Neuronal stem cell (in vitro differentiated cells): ENCODE results near the gene ZNRF1.

ENCODE experiments used
- DNase-seq: peaks from one replicate; pipeline ENCODE4 v3.0.0-alpha.2; 2013; ENCODE audit warnings: low spot score
- H2AFZ ChIP-seq: one replicate; pipeline ENCODE4 v1.6.1; 2013; ENCODE audit warnings: mild to moderate bottlenecking, low read length, inconsistent platforms
- H2AK5ac ChIP-seq: 2 replicates; pipeline ENCODE4 v1.6.1; 2013; ENCODE audit warnings: low read depth, mild to moderate bottlenecking, inconsistent platforms, low read length, moderate library complexity, mixed read lengths
- H2BK120ac ChIP-seq: 2 replicates; pipeline ENCODE4 v1.6.1; 2013; ENCODE audit warnings: low read depth, mild to moderate bottlenecking, inconsistent platforms, low read length, moderate library complexity, mixed read lengths
- H2BK12ac ChIP-seq: one replicate; pipeline ENCODE4 v1.6.1; 2013; ENCODE audit warnings: low read length, inconsistent platforms
- H2BK15ac ChIP-seq: 2 replicates; pipeline ENCODE4 v1.6.1; 2013; ENCODE audit warnings: mild to moderate bottlenecking, low read length, inconsistent platforms, mixed read lengths
- H2BK5ac ChIP-seq: one replicate; pipeline ENCODE4 v1.6.1; 2013; ENCODE audit warnings: inconsistent platforms, mild to moderate bottlenecking, low read length, moderate library complexity
- H3K14ac ChIP-seq: one replicate; pipeline ENCODE4 v1.6.1; 2013; ENCODE audit warnings: low read length, inconsistent platforms
- H3K18ac ChIP-seq: 2 replicates; pipeline ENCODE4 v1.6.1; 2013; ENCODE audit warnings: low read length, inconsistent platforms
- H3K23ac ChIP-seq: 2 replicates; pipeline ENCODE4 v1.6.1; 2013; ENCODE audit warnings: low read depth, mild to moderate bottlenecking, mixed read lengths, low read length, inconsistent platforms; ENCODE audit not compliant: poor library complexity
- H3K27ac ChIP-seq: replicated peaks from 3 replicates; pipeline ENCODE4 v1.5.1; 2013; ENCODE audit warnings: low read length, inconsistent platforms
- H3K27me3 ChIP-seq, 3 experiments: 2 replicates each; pipeline ENCODE4 v1.6.1; 2013; ENCODE audit warnings: low read length in 3 of 3, mild to moderate bottlenecking in 2 of 3, inconsistent platforms in 1 of 3, low read depth in 1 of 3, mixed read lengths in 1 of 3, moderate library complexity in 1 of 3; ENCODE audit not compliant: control insufficient read depth in 3 of 3, insufficient read depth in 3 of 3
- H3K36me3 ChIP-seq, 2 donors: replicated peaks in 1 of 2; 2 replicates each; pipeline ENCODE4 v1.6.1; 2013; ENCODE audit warnings: low read length in 2 of 2; ENCODE audit not compliant: control insufficient read depth in 2 of 2, insufficient read depth in 2 of 2
- H3K4ac ChIP-seq: 2 replicates; pipeline ENCODE4 v1.6.1; 2013; ENCODE audit warnings: inconsistent platforms, mild to moderate bottlenecking, low read length, moderate library complexity
- H3K4me1 ChIP-seq, 2 donors: 1 replicate in 1 of 2; 2 replicates in 1 of 2; pipeline ENCODE4 v1.6.1; 2013; ENCODE audit warnings: low read length in 2 of 2, low read depth in 1 of 2; ENCODE audit not compliant: control insufficient read depth in 2 of 2, insufficient read depth in 1 of 2
- H3K4me2 ChIP-seq: one replicate; pipeline ENCODE4 v1.6.1; 2013; ENCODE audit warnings: mild to moderate bottlenecking, low read length, inconsistent platforms; ENCODE audit not compliant: insufficient read depth, poor library complexity, severe bottlenecking
- H3K4me3 ChIP-seq, 2 donors: 2 replicates each; pipeline ENCODE4 v1.5.1; 2013; ENCODE audit warnings: low read length in 2 of 2, mild to moderate bottlenecking in 2 of 2, inconsistent platforms in 1 of 2, moderate library complexity in 1 of 2
- H3K79me1 ChIP-seq: one replicate; pipeline ENCODE4 v1.6.1; 2013; ENCODE audit warnings: low read depth, mild to moderate bottlenecking, inconsistent platforms, low read length, moderate library complexity
- H3K9ac ChIP-seq: one replicate; pipeline ENCODE4 v1.6.1; 2013; ENCODE audit warnings: mild to moderate bottlenecking, low read depth, low read length, inconsistent platforms; ENCODE audit not compliant: poor library complexity
- H3K9me3 ChIP-seq, 2 donors: replicated peaks in 1 of 2; 2 replicates each; pipeline versions ENCODE3 to v1.6.1; 2013; ENCODE audit warnings: low read length in 2 of 2, mild to moderate bottlenecking in 2 of 2, inconsistent platforms in 1 of 2, low read depth in 1 of 2, mixed read lengths in 1 of 2, moderate library complexity in 1 of 2; ENCODE audit not compliant: control insufficient read depth in 2 of 2, insufficient read depth in 1 of 2
- H4K8ac ChIP-seq: one replicate; pipeline ENCODE4 v1.6.1; 2013; ENCODE audit warnings: low read depth, mild to moderate bottlenecking, inconsistent platforms, low read length, moderate library complexity
- H4K91ac ChIP-seq: one replicate; pipeline ENCODE4 v1.6.1; 2013; ENCODE audit warnings: low read length, low read depth, mild to moderate bottlenecking, inconsistent platforms; ENCODE audit not compliant: poor library complexity
- WGBS, 2 donors: extraction: QIAGEN DNeasy Blood & Tissue Kit; methylation state at CpG; one replicate each; pipeline ENCODE4 v1.1.7; 2013; ENCODE audit warnings: missing lambda C conversion rate in 2 of 2, mixed read lengths in 1 of 2; ENCODE audit not compliant: insufficient read length in 2 of 2, insufficient replicate concordance in 1 of 2; ENCODE audit errors: extremely low coverage in 2 of 2; 5-methylcytosine and 5-hydroxymethylcytosine counted together

The ZNRF1 gene

DNA sequence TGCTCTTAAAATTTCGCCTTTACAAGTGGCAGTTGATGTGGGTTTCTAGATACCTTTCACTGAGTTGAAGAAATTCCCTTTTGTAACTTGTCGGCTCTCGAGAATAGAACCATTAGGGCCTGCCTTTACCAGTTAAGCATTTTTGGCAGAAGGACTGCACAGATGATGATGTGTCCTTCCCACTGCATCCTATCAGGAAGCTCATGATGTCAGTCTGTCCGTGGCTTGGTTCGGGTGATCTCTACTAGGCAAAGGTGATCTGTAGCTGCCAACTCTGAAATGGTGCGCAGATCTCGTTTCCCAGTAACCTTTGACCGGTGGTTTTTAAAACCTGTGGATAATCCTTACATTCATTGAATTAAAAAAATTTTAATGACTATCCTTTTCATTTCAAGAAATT lies 49.7 kb downstream of the ZNRF1 start:
- H2BK15ac ChIP-seq = no peak overlapping the region
- no peak overlapping the region for H3K4me2 ChIP-seq
- no CpG with 5 or more reads among the region's 8 CpGs for WGBS, 2 donors
- H3K4ac ChIP-seq = no peak overlapping the region
- H2BK120ac ChIP-seq = no peak overlapping the region
- H3K9ac ChIP-seq = no peak overlapping the region
- no peak overlapping the region for H2AFZ ChIP-seq
- H3K18ac ChIP-seq = no peak overlapping the region
- no peak overlapping the region for H3K27ac ChIP-seq
- H3K4me1 ChIP-seq = no peaks in the 10 kb centered on the region
- H4K8ac ChIP-seq = no peak overlapping the region
- no peak overlapping the region for H3K23ac ChIP-seq
- H3K27me3 ChIP-seq = no peaks in the 10 kb centered on the region
- H3K4me3 ChIP-seq = no peak overlapping the region
- no peak overlapping the region for H3K14ac ChIP-seq
- no peak overlapping the region for H2BK5ac ChIP-seq
- peaks cover 4 to 9% of the 10 kb centered on the region in 2 donors for H3K9me3 ChIP-seq
- H2AK5ac ChIP-seq = no peak overlapping the region
- no peak for DNase-seq
- H2BK12ac ChIP-seq = no peak overlapping the region
- peaks cover 0 to 3% of the 10 kb centered on the region in 2 donors for H3K36me3 ChIP-seq
- H3K79me1 ChIP-seq = peaks cover 3% of the 10 kb centered on the region
- H4K91ac ChIP-seq = no peak overlapping the region

DNA sequence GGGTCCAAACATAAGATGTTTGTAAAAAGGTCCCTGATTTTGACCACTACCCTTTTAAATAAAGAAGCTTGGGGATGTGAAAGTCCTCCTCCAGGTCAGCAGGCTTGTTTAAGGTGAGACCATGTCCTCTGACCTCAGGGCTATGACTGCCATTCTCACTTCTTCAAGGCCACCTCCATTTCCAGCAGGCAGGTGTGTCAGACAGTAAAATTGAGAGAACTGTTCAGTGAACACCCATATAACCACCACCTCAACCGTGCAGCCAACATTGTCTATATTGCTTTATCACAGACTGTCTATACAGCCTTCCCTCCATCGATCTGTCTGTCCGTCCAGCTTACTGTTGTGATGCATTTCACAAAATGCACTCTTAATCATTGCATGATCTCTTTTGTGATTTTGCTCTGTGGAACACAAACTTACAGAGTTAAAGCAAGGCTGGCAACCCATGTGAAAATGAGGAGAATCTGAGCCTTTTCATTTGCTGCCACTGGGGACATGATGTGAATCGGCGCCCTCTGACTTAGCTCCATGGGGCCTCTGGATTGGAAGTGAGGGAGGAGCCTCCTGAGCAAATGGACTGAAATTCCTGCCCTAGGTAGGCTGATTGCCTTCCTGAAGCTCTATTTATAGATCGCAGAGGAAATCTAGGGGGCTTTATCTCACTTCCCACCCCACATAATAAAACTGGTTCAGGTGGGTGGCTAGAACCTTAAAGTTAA lies 53.8 kb downstream of the ZNRF1 start:
- no CpG with 5 or more reads among the region's 6 CpGs for WGBS, 2 donors
- no peak overlapping the region for H3K14ac ChIP-seq
- no peak overlapping the region for H2BK15ac ChIP-seq
- peaks cover 3 to 6% of the 10 kb centered on the region in 2 donors for H3K36me3 ChIP-seq
- H3K27ac ChIP-seq = no peak overlapping the region
- H3K4ac ChIP-seq = no peak overlapping the region
- H2AK5ac ChIP-seq = no peak overlapping the region
- no peak overlapping the region for H2BK5ac ChIP-seq
- no peaks in the 10 kb centered on the region for H3K4me1 ChIP-seq
- no peak overlapping the region for H3K4me3 ChIP-seq
- H3K23ac ChIP-seq = no peak overlapping the region
- H4K8ac ChIP-seq = no peak overlapping the region
- no peak overlapping the region for H2BK120ac ChIP-seq
- H3K4me2 ChIP-seq = no peak overlapping the region
- H4K91ac ChIP-seq = no peak overlapping the region
- H2BK12ac ChIP-seq = no peak overlapping the region
- no peak overlapping the region for H3K9ac ChIP-seq
- no peaks in the 10 kb centered on the region for H3K27me3 ChIP-seq
- H3K18ac ChIP-seq = no peak overlapping the region
- H2AFZ ChIP-seq = no peak overlapping the region
- DNase-seq = no peak
- H3K9me3 ChIP-seq = peaks cover 4 to 9% of the 10 kb centered on the region in 2 donors
- peaks cover 3% of the 10 kb centered on the region for H3K79me1 ChIP-seq

DNA sequence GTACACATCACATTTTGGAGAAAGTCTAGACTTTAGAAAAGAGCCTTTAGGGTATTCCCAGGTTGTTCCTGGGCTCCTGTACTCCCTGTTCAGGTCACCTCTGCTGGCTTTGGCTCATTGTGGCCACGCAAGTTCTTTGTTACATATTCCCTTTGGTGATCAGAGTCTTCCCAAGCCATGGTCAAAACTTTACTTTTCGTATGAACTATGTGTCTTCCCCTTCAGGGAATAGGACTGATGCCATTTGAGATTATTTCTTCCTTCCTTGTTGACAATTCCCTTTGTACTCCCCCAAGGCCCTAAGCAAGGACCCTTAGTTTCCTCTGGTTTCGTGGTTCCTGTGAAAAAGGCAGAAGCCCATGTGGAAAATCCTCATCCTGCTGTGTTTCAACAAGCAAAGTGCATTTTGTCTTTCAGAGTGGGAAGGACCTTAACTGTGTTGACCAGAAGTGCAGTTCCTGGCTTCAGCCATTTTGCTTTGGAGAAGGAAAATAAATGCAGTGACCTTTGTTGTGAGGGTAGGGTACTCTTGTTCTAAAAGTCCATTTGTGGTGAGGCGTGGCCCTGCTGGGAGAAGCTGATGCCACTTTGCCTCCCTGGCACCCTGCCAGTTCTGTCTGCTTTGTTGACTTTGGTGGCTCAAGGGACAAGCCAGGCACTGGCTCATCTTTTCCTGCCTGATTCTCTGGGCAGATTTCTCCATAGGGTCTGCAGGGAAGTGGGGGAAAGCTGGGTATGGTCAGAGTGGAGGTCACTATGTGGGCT lies 55.1 kb downstream of the ZNRF1 start:
- H4K8ac ChIP-seq = no peak overlapping the region
- no peak overlapping the region for H3K4ac ChIP-seq
- no CpG with 5 or more reads among the region's 4 CpGs for WGBS, 2 donors
- no peak overlapping the region for H3K23ac ChIP-seq
- no peak for DNase-seq
- no peak overlapping the region for H2BK5ac ChIP-seq
- peaks cover 4% of the 10 kb centered on the region for H3K79me1 ChIP-seq
- no peak overlapping the region for H2BK12ac ChIP-seq
- no peak overlapping the region for H4K91ac ChIP-seq
- H3K18ac ChIP-seq = no peak overlapping the region
- no peaks in the 10 kb centered on the region for H3K27me3 ChIP-seq
- H3K4me1 ChIP-seq = peaks cover 0 to 1% of the 10 kb centered on the region in 2 donors
- no peak overlapping the region for H3K14ac ChIP-seq
- H2BK15ac ChIP-seq = no peak overlapping the region
- no peak overlapping the region for H2AK5ac ChIP-seq
- no peak overlapping the region for H3K9ac ChIP-seq
- peaks cover 3 to 6% of the 10 kb centered on the region in 2 donors for H3K36me3 ChIP-seq
- H2BK120ac ChIP-seq = no peak overlapping the region
- H3K4me3 ChIP-seq = no peak overlapping the region
- no peak overlapping the region for H2AFZ ChIP-seq
- no peak overlapping the region for H3K27ac ChIP-seq
- H3K9me3 ChIP-seq = peaks cover 4 to 9% of the 10 kb centered on the region in 2 donors
- H3K4me2 ChIP-seq = no peak overlapping the region

DNA sequence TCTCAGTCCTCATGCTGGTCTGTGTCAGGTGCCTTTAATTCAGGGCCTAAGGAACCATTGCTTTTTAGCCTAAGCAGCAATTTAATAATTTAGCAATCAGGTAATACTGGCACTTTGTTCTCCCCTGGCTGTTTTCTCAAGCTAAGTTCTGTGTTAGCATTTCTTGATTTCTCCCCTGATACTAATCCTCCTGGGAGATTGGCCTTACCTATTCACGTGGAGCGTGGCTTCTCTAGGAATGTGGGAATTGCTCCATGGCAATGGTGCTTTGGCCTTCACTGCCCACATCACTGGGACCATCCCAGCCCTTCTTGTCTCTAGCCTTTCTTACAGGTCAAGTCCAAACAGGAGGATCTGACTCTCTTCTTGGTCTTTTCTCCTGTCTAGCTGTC lies 55.7 kb downstream of the ZNRF1 start:
- Histone ChIP-seq H3K4me2 (no peak overlapping the region), H3K4me1 (peaks cover 0 to 1% of the 10 kb centered on the region in 2 donors), H2AFZ (no peak overlapping the region), H3K4me3 (no peak overlapping the region), H3K9ac (no peak overlapping the region), H3K9me3 (peaks cover 3 to 6% of the 10 kb centered on the region in 2 donors), H2BK15ac (no peak overlapping the region), H2BK5ac (no peak overlapping the region), H3K14ac (no peak overlapping the region), H2BK12ac (no peak overlapping the region), H4K91ac (no peak overlapping the region), H2BK120ac (no peak overlapping the region), H4K8ac (no peak overlapping the region), H3K36me3 (peaks cover 3 to 6% of the 10 kb centered on the region in 2 donors), H3K27ac (no peak overlapping the region), H3K4ac (no peak overlapping the region), H3K18ac (no peak overlapping the region), H3K23ac (no peak overlapping the region), H3K79me1 (peaks cover 2% of the 10 kb centered on the region), H2AK5ac (no peak overlapping the region), H3K27me3 (no peaks in the 10 kb centered on the region)
- DNase-seq = no peak
- WGBS, 2 donors = no CpG with 5 or more reads among the region's 2 CpGs
